ENCODE results near the gene NAALADL2. TPM values are rescaled to one million over a fixed set of nuclear protein-coding genes. Genes with fewer than 3 reads are reported as not detected.

NAALADL2 gene
- total RNA-seq: under 0.01 and 0.13 TPM in 2 replicates

- no peak for DNase-seq (ENCODE audit: low read depth in 2 of 2)
Observed at GRCh38 chr3:174859114-174859735, at the start of gene NAALADL2. TSS of gene NAALADL2 (plus strand) at chr3:174859334.

GRCh38 chr3:174810254-174810653 lies 48.9 kb upstream of the NAALADL2 start:
- DNase-seq (ENCODE audit: low read depth in 2 of 2): no peak

DNA sequence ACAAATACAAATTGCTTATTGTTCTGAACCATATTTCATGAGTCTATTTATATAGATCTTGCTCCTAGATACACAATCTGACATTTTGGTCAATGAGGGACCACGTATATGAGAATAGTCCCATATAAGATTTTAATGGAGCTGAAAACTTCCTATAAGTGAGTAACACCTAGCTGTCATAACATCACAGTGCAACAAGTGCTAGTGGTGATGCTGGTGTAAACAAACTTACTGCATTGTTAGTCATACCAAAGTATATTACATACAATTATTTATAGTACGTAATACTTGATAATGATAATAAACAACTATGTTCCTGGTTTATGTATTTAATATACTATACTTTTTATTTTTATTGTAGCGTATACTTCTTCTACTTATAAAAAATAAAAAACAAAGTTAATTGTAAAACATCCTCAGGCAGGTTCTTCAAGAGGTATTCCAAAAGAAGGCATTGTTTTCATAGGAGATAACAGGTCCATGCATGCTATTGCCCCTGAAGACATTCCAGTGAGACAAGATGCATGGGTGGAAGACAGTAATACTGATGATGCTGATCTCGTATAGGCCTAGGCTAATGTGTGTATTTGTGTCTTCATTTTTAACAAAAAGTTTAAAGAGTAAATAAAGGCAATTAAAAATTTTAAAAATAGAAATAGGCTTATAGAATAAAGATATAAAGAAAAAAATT lies 46.8 kb upstream of the NAALADL2 start:
- DNase-seq (ENCODE audit: low read depth in 2 of 2): no peak

GRCh38 chr3:174815750-174816149 lies 43.4 kb upstream of the NAALADL2 start:
- DNase-seq (ENCODE audit: low read depth in 2 of 2): no peak

DNA sequence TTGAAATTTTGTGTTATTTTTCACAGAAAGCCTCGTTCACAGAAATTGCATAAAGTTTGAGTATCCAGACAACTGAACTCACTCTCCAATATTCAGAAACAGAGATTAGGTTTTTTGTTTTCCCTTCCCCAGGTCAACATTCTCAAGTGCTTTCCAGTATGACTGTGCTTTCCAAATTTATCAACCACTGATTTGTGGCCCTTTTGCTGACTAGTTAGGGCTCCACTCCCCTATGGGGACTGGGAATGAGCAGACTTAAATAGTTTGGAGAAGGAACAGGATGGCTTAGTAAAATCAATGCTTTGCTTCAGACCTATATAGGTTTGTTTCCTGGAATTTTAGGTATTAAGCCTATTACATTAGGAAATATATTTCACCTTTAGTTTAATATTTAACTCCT lies 38.2 kb upstream of the NAALADL2 start:
- no peak for DNase-seq (ENCODE audit: low read depth in 2 of 2)

DNA sequence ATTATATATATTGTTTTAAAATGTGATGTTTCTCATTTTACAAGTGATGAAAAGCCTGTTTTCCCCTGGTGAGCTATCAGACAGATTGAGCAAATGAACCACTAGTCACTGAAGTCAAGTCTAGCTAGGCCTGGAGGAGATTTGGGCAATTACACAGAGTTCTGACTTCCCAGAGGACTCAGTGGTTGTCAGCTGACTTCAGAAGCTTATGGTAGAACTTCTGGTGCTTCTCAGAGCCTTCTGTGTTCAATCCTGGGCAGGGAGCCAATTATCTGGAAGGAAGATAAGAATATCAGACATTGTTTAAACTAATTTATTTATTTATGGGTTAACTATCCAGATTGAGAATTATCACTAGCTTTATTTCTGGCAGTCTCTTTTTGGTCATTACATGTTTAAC lies 37.7 kb upstream of the NAALADL2 start:
- no peak for DNase-seq (ENCODE audit: low read depth in 2 of 2)

DNA sequence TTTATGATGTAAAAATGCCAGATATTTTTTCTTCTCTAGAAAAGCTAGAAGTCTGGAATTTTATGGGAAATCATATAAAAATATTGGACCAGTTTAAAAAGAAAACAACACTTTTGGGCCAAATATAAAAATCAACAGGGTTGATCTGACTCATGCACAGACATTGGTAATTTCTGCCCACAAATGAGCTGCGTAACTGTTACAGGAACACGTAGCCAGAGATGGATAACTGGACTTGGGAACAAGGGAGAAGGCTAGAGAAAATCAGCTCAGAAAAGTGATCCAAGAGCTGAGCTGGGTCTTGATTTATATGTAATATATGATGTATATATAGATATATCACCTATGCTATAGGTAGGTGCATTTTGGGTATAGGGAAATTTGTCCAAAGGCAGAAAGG lies 36.8 kb upstream of the NAALADL2 start:
- DNase-seq (ENCODE audit: low read depth in 2 of 2): no peak

GRCh38 chr3:174826069-174826468 lies 33.1 kb upstream of the NAALADL2 start:
- DNase-seq (ENCODE audit: low read depth in 2 of 2): no peak

DNA sequence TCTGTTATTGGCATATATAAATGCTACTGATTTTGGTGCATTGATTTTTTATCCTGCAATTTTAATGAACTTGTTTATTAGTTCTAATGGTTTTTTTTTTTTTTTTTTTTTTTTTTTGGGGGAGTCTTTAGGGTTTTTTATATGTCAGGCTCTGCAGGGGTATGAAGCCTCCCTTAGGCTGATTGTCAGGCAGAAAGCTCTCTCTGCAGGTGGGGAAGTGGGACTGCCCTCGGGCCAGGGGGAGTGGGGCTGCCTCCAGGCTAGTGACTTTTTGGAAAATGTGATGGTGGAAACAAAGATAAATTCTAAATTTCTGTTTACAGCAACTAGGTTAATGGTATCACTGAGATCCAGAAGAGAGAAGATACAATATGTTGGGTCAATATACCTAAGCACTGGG lies 14.4 kb upstream of the NAALADL2 start:
- DNase-seq (ENCODE audit: low read depth in 2 of 2): no peak

DNA sequence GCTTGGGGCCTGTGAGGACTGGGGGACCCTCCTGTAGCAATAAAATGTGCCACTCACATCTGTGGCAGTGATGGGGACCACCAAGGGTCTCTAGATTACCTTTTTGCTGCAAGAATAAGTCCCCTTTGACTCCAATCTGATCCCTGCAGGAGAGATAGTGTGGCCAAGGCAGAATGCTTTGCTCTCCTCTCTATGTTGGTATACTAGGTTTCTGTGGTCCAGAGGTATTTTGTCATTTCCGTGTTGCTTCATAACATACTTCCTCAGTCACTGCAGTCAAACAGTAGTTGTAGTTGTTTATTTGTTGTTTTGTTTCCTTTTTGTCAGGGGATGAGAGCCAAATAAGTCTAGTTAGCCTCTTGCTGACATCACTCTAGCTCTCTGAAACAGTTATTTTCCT lies 13.1 kb upstream of the NAALADL2 start:
- DNase-seq (ENCODE audit: low read depth in 2 of 2): no peak

DNA sequence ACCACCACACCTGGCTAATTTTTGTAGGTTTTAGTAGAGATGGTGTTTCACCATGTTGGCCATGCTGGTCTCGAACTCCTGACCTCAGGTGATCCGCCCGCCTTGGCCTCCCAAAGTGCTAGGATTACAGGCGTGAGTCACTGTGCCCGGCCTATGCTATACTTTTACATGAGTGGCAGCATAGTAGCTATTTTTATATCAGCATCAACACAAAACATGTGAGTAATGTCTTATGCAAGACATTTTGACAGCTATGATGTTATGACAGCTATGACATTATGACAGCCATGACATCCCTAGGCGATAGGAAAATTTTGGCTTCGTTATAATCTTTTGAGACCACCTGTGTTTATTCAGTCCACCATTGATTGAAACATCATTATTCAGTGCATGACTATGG lies 4.1 kb upstream of the NAALADL2 start:
- no peak for DNase-seq (ENCODE audit: low read depth in 2 of 2)

GRCh38 chr3:174857301-174857700 lies 1.8 kb upstream of the NAALADL2 start:
- DNase-seq (ENCODE audit: low read depth in 2 of 2): no peak

GRCh38 chr3:174858353-174858752 lies 781 bp upstream of the NAALADL2 start:
- no peak for DNase-seq (ENCODE audit: low read depth in 2 of 2)

DNA sequence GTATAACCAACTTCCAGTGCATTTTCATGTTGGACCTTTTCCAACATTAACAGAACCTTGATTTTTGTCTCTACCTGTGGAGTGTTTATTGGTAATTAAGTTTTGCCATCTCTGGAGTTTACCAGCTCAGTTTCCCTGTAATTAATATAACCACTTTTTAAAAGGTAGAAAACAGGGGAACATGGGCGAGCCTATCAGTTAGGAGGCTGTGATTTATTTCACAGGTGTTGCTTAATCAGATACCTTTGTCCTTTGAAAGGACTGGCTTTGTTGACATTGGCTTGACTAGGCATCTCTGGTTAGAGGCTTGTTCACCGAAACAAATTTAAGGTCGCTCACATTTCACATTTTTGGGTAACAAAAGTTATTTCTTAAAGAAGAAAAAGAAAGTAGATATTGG lies 622 bp downstream of the NAALADL2 start:
- no peak for DNase-seq (ENCODE audit: low read depth in 2 of 2)

DNA sequence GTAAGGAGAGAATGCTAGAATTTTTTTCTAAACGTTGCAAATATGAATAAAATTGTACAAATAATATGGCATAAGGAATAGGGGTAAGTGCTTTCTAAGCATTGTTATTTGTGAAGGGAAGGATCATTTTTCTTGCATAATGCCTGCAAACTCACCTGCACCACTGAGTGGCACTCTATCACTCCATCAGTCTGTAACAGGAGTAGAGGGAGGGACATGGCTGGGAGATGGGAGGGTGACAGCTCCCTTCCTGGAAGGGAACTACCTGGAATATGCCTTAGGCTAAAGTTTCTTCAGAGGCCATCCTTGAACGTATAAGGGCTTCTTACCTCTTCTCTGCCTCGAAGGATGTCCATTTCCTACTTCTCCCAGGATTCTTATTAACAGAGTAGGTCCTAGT lies 3.0 kb downstream of the NAALADL2 start:
- DNase-seq (ENCODE audit: low read depth in 2 of 2): peak in 1 of 2 donors; percentile 33

DNA sequence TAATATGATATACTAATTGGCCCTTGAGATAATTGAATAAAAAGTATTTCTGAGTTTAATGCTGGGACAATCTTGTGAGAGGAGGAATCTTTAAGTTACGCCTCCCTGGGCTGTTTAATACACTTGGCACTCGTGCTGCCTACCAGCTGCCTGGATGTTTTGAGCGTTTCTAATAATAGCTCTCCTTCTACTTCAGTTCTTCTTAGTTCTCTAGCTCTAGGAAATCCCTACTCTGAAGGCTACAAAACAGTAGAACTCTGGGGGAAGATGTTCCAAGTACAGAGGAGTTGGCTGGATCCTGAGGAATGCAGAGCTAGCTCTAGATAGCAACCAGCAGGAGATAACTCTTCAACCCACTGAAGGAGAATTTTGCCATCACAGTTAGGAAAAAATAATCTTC lies 3.5 kb downstream of the NAALADL2 start:
- DNase-seq (ENCODE audit: low read depth in 2 of 2): no peak

DNA sequence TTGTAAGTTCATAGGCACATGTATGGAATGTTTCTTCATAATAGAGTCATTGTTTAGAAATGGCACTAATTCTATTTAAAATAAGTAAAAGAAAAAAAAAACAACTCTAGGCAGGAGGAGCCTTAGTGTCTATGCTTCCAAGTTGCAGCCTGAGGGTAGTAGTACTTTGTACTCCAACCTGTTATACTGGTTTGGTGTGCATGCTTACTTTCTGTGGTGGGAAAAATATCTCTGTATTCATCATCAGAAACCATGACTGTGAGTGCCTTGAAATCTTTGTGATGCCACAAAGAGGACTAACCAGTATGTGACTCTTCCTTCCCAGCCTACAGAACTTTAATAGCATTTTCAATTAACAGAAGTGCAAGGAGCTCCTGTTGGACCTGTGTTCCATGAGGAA lies 4.4 kb downstream of the NAALADL2 start:
- DNase-seq (ENCODE audit: low read depth in 2 of 2): no peak

DNA sequence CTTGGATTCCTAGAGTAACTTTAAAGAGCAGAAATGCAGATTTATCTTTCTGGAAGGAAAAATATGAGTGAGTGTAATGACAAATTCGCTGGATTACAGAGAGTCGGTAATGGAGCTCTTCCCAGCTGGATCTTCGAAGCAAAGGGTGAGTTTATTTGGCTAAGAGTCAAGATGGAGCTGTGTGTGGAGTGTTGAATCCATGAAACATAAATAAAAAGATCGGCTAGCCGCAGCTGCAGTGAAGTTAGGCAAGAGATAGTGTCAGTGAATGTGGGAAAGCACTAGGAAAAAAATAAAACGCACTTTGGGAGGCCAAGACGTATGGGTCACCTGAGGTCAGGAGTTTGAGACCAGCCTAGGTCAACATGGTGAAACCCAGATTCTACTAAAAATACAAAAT lies 10.3 kb downstream of the NAALADL2 start:
- DNase-seq (ENCODE audit: low read depth in 2 of 2): no peak

DNA sequence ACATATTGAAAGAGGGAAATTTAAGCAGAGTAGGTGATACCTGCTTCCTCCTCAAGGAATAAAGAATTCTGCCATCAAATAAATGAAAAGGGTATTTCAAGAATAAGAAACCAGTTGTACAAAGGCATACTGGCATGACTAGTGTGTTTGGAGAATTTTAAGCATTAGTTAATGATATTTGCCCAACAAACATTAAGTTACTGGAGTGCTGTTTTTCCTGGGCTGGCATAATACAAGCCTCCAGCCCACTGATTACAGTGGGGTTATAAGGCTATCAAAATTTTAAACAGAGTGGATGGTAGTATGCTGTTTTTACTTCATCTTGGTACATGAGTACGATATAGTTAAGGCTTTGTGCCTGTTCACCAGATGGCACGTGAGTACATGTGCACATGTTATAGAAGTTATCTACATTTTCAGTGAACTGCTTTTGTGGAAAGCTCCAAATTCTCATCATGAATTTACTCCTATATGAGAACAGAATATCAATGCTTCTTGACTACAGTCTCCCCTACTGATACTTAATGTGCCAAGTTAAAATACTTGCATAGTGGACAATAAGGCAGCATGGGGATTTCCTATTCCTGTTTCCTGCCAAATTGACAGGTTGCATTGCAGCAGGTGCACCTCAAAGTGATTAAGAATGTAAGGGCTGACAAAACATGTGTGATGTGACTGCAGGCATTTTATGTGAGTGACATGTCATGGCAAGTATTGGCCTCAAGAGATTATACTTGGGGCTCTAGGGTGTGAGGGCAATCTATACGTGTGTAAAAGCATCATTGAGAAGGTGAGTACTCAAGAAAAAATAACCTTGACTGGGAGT lies 14.9 kb downstream of the NAALADL2 start:
- DNase-seq (ENCODE audit: low read depth in 2 of 2): no peak

- no peak for DNase-seq (ENCODE audit: low read depth in 2 of 2)
Observed at GRCh38 chr3:174882789-174883188, 23.7 kb downstream of the NAALADL2 start.

- DNase-seq (ENCODE audit: low read depth in 2 of 2): no peak
Observed at GRCh38 chr3:174883881-174884675, 24.9 kb downstream of the NAALADL2 start.
